Lung (tissue), 12 donors: ENCODE measurements around the gene NFATC1. TPM values are rescaled to one million over a fixed set of nuclear protein-coding genes. Genes with fewer than 3 reads are reported as not detected.

Experiments used
- ATAC-seq: fragments of 200-7000 bp; cut with Tn5 transposase; one replicate; pipeline ENCODE4 v1.9.1; 2020; ENCODE audit warnings: moderate number of reproducible peaks; ENCODE audit not compliant: insufficient read depth, low FRiP score
- DNase-seq, 3 donors: peaks; one replicate each; pipeline ENCODE4 v3.0.0-alpha.2; 2013 to 2017
- H3K27ac ChIP-seq, 2 donors: one replicate each; pipeline ENCODE4 v1.5.1; 2013; ENCODE audit warnings: mild to moderate bottlenecking in 2 of 2, moderate library complexity in 2 of 2, control low read depth in 1 of 2, inconsistent platforms in 1 of 2, low read depth in 1 of 2, low read length in 1 of 2
- H3K27me3 ChIP-seq, 3 donors: one replicate each; pipeline ENCODE4 v1.5.1; 2013; ENCODE audit warnings: low read length in 2 of 3; ENCODE audit not compliant: control insufficient read depth in 3 of 3, insufficient read depth in 3 of 3
- H3K36me3 ChIP-seq, 4 donors: one replicate each; pipeline ENCODE4 v1.5.1; 2013; ENCODE audit warnings: low read length in 4 of 4, mild to moderate bottlenecking in 1 of 4, moderate library complexity in 1 of 4; ENCODE audit not compliant: control insufficient read depth in 4 of 4, insufficient read depth in 4 of 4
- H3K4me1 ChIP-seq, 5 donors: one replicate each; pipeline ENCODE4 v1.5.1; 2013; ENCODE audit warnings: low read length in 5 of 5, mild to moderate bottlenecking in 2 of 5, moderate library complexity in 1 of 5; ENCODE audit not compliant: control insufficient read depth in 5 of 5, insufficient read depth in 5 of 5
- H3K4me3 ChIP-seq: one replicate; pipeline ENCODE4 v1.5.1; 2013; ENCODE audit warnings: mild to moderate bottlenecking, control low read depth, moderate library complexity
- H3K9ac ChIP-seq, 2 donors: one replicate each; pipeline ENCODE4 v1.5.1; 2013; ENCODE audit warnings: low read length in 2 of 2, control low read depth in 1 of 2; ENCODE audit not compliant: insufficient read depth in 1 of 2
- H3K9me3 ChIP-seq, 4 donors: one replicate each; pipeline ENCODE4 v1.5.1; 2013; ENCODE audit warnings: low read length in 3 of 4, mild to moderate bottlenecking in 1 of 4, moderate library complexity in 1 of 4; ENCODE audit not compliant: control insufficient read depth in 4 of 4, insufficient read depth in 3 of 4
- CTCF ChIP-seq: IDR thresholded peaks from 2 replicates; pipeline ENCODE4 v1.5.1; 2012; ENCODE audit warnings: mild to moderate bottlenecking; ENCODE audit errors: control extremely low read depth, extremely low read depth
- WGBS, 2 donors: extraction: QIAGEN DNeasy Blood & Tissue Kit; methylation state at CpG; one replicate each; pipeline ENCODE4 v1.1.7; 2013; 5-methylcytosine and 5-hydroxymethylcytosine counted together
- polyA plus RNA-seq, 2 donors: library from polyadenylated mRNA; stranded (reverse); fragments of 200-250 nt; gene quantifications; one replicate each; pipeline ENCODE4 v1.2.1, GENCODE V29; 2013
- total RNA-seq, 2 donors: library from RNA; depleted of rRNA in 1 of 2; stranded (reverse); fragments of >200 nt in 1 of 2; gene quantifications; one replicate each; pipeline ENCODE4 v1.2.1, GENCODE V29; 2014 to 2021
- donor health status: control.
- donor health status: control.
- donor health status: Bipolar disorder and iron deficiency.
- donor health status: healthy.
- donor health status: DM: yes; HTN: yes; CAD: no.

Gene NFATC1
- total and polyA plus RNA-seq, 4 donors = 8.6 to 25.5 (median 12.9) TPM

DNA sequence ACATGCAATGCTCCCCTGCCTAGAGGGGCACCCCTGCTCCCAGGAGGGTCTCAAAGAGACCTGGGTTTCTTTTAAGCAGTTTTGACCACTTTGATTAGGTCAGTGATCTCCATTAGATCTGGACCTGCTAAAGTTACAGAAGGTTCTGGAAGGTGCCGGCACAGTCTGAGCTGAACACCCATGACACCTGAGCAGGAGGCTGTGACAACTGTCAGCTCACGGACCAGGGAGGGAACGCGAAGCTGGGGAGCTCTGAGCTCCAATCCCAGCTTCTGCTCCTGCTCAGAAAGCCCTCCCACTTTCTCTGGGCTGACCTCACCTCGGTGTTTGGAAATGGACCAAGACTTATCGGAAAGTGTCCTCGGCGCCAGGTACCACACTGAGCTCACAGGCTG, 113.8 kb downstream of the NFATC1 start:
- no peak for DNase-seq
- H3K27ac ChIP-seq = no peak overlapping the region
- WGBS, 2 donors = 92% methylated on average over 8 of the region's 8 CpGs
- ATAC-seq = no peak
- no peak for TF ChIP-seq CTCF
- H3K4me1 ChIP-seq = peaks cover 4 to 27% (median 13%) of the 10 kb centered on the region in 5 donors
- H3K4me3 ChIP-seq = no peak overlapping the region
- no peaks in the 10 kb centered on the region for H3K9me3 ChIP-seq
- H3K9ac ChIP-seq = no peak overlapping the region
- H3K27me3 ChIP-seq = no peaks in the 10 kb centered on the region
- peaks cover 0 to 2% (median 0%) of the 10 kb centered on the region in 4 donors for H3K36me3 ChIP-seq

DNA sequence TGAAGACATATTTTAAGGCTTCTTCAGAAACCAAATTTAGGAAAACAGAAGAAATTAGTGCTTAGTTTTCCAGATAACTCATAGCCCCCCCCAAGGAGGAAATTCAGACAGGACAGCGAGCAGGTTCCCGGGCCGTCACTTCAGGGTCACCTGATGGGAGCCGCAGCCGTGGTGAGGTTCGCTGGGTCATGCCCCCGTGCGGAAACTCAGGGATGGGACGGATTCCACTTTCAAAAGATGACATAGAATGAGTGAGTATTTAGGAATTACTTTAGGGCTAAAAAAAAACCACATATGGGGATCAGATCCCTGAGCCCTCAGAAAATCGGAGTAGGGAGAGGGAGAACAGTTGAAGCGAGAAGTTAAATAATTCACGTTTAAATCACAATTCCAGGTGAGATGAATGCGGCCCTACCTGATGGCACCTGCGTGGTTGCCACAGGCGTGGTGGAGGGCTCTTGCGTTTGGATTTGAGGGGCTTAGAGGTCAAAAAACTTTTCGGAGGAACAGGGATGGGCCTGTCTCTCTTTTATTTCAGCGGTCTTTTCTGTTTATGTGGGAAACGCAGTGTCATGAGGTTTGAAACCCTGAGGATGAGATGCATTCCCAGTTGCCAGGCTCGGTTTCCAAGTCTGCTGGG, 114.4 kb downstream of the NFATC1 start:
- Histone ChIP-seq H3K27ac (no peak overlapping the region), H3K4me1 (peaks cover 4 to 27% (median 13%) of the 10 kb centered on the region in 5 donors), H3K9ac (no peak overlapping the region), H3K27me3 (no peaks in the 10 kb centered on the region), H3K9me3 (no peaks in the 10 kb centered on the region), H3K36me3 (peaks cover 0 to 2% (median 0%) of the 10 kb centered on the region in 4 donors), H3K4me3 (no peak overlapping the region)
- no peak for TF ChIP-seq CTCF
- DNase-seq (no peak), ATAC-seq (no peak)
- WGBS, 2 donors = 95 to 97% methylated on average over 20 of the region's 20 CpGs

DNA sequence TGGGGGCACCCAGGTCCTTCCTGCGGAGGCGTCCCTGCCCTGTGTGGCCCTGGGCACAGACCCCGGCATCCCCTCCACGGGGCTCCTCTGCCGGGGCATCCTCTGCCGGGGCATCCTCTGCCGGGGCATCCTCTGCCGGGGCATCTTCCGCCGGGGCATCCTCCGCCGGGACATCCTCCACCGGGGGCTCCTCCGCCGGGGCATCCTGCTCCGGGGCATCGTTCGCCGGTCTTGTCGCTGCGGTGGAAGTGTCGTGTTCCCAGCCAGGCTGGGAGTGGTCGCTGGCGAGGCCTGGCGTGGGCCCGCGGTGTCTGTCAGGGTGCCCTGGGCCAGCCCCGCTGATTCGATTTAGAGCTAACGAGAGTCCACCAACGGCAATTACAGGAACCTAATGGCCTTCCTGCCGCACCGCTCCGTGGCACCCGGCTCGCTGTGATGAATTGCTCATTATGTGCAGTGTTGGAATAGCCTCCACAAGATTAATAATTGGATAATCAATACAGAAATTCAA, 115.1 kb downstream of the NFATC1 start:
- H3K4me3 ChIP-seq = no peak overlapping the region
- DNase-seq (peak in 1 of 3 donors; percentile 9), ATAC-seq (no peak)
- 97 to 98% methylated on average over 35 to 36 of the region's 36 CpGs for WGBS, 2 donors
- no peaks in the 10 kb centered on the region for H3K9me3 ChIP-seq
- H3K36me3 ChIP-seq = peaks cover 0 to 2% (median 0%) of the 10 kb centered on the region in 4 donors
- no peak overlapping the region for H3K9ac ChIP-seq
- no peak for TF ChIP-seq CTCF
- H3K27me3 ChIP-seq = no peaks in the 10 kb centered on the region
- no peak overlapping the region for H3K27ac ChIP-seq
- H3K4me1 ChIP-seq = peaks cover 4 to 27% (median 13%) of the 10 kb centered on the region in 5 donors
